ENCODE results near the gene WEE2. TPM values are rescaled to one million over a fixed set of nuclear protein-coding genes. Genes with fewer than 3 reads are reported as not detected.

The WEE2 gene
- total and polyA plus RNA-seq, 4 donors, result not detected

DNA sequence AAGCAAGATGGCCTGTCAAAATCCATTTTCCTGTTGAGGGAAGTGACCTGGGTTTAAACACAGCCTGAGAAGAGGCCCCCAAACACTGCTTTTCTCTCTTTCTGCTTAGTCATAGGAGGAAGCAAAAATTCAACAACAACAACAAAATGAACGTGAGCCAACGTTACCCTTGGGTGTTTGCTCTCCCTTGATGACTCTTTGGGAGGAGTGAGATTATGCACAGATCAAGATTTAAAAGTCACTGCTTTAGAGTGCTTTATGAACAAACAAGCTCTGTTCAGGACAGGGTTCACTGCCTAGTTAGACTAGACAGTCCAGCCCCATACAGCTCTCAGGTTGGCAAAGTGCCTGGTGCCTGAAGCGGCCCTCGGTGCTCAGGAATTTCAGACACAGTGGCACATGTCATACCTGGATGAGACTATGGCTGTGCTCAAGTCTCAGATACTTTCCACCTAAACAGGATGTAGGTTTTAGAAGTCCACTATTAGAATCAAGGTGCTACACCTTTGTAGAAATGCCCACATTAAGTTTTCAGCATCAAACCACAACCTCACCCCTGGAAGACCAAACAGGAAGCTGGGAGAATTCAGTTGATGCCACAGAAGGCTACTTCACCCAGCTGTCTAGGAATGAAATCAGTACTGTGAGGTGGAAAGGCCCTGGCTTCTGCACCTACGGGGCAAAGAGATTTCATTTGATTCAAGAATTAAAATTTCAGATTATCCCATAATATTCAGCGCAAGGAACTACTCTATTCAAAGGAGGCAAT, 44.9 kb upstream of the WEE2 start:
- peak; percentile 38 for ATAC-seq (ENCODE audit: insufficient read depth, low FRiP score)
- H3K4me1 ChIP-seq (ENCODE audit: control insufficient read depth in 5 of 5, insufficient read depth in 5 of 5, low read length in 5 of 5), result no peaks in the 10 kb centered on the region
- no peaks in the 10 kb centered on the region for H3K9me3 ChIP-seq (ENCODE audit: control insufficient read depth in 4 of 4, insufficient read depth in 3 of 4, low read length in 3 of 4)
- TF ChIP-seq, protein P1, sequence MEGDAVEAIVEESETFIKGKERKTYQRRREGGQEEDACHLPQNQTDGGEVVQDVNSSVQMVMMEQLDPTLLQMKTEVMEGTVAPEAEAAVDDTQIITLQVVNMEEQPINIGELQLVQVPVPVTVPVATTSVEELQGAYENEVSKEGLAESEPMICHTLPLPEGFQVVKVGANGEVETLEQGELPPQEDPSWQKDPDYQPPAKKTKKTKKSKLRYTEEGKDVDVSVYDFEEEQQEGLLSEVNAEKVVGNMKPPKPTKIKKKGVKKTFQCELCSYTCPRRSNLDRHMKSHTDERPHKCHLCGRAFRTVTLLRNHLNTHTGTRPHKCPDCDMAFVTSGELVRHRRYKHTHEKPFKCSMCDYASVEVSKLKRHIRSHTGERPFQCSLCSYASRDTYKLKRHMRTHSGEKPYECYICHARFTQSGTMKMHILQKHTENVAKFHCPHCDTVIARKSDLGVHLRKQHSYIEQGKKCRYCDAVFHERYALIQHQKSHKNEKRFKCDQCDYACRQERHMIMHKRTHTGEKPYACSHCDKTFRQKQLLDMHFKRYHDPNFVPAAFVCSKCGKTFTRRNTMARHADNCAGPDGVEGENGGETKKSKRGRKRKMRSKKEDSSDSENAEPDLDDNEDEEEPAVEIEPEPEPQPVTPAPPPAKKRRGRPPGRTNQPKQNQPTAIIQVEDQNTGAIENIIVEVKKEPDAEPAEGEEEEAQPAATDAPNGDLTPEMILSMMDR (IDR thresholded peaks at IDR 0.05; ENCODE audit: control extremely low read depth, extremely low read depth), result no peak
- H3K4me3 ChIP-seq, result no peak overlapping the region
- H3K27me3 ChIP-seq (ENCODE audit: control insufficient read depth in 3 of 3, insufficient read depth in 3 of 3, low read length in 2 of 3), result no peaks in the 10 kb centered on the region
- H3K36me3 ChIP-seq (ENCODE audit: control insufficient read depth in 4 of 4, insufficient read depth in 4 of 4, low read length in 4 of 4), result peaks cover 22 to 37% (median 32%) of the 10 kb centered on the region in 4 donors
- peak in 1 of 3 donors; percentile 41 for DNase-seq
- WGBS, 2 donors, result 27 to 43% methylated on average over 6 of the region's 6 CpGs
- peak overlapping the region in 1 of 2 donors; percentile 17 for H3K27ac ChIP-seq (ENCODE audit: low read depth in 1 of 2, low read length in 1 of 2)
- no peak overlapping the region for H3K9ac ChIP-seq (ENCODE audit: insufficient read depth in 1 of 2, low read length in 2 of 2)

DNA sequence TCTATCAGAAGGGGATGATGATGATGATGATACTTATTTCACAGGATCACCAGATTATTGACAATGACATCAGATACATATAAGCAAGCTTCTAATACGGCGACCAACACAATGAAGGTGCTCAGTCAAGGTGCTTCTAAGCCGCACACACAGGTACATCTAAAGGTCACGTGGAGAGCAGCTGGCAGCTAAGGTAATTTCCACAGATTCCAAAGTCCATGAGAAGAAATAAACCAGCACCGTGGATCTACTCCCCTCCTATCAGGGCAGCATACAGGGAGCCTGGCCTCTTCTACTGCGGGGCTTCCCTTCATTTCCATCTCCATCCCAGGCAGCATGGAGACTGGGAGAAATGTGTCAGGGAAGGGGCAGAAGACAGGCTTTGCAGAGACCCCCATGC, 43.7 kb upstream of the WEE2 start:
- 96 to 98% methylated on average over 6 of the region's 6 CpGs for WGBS, 2 donors
- Histone ChIP-seq H3K27ac (ENCODE audit: low read depth in 1 of 2, low read length in 1 of 2) (no peak overlapping the region), H3K36me3 (ENCODE audit: control insufficient read depth in 4 of 4, insufficient read depth in 4 of 4, low read length in 4 of 4) (peaks cover 18 to 33% (median 29%) of the 10 kb centered on the region in 4 donors), H3K27me3 (ENCODE audit: control insufficient read depth in 3 of 3, insufficient read depth in 3 of 3, low read length in 2 of 3) (no peaks in the 10 kb centered on the region), H3K9me3 (ENCODE audit: control insufficient read depth in 4 of 4, insufficient read depth in 3 of 4, low read length in 3 of 4) (no peaks in the 10 kb centered on the region), H3K4me3 (no peak overlapping the region), H3K9ac (ENCODE audit: insufficient read depth in 1 of 2, low read length in 2 of 2) (no peak overlapping the region), H3K4me1 (ENCODE audit: control insufficient read depth in 5 of 5, insufficient read depth in 5 of 5, low read length in 5 of 5) (no peaks in the 10 kb centered on the region)
- no peak for DNase-seq
- ATAC-seq (ENCODE audit: insufficient read depth, low FRiP score), result no peak
- TF ChIP-seq, protein P1 (IDR thresholded peaks at IDR 0.05; ENCODE audit: control extremely low read depth, extremely low read depth), result no peak

DNA sequence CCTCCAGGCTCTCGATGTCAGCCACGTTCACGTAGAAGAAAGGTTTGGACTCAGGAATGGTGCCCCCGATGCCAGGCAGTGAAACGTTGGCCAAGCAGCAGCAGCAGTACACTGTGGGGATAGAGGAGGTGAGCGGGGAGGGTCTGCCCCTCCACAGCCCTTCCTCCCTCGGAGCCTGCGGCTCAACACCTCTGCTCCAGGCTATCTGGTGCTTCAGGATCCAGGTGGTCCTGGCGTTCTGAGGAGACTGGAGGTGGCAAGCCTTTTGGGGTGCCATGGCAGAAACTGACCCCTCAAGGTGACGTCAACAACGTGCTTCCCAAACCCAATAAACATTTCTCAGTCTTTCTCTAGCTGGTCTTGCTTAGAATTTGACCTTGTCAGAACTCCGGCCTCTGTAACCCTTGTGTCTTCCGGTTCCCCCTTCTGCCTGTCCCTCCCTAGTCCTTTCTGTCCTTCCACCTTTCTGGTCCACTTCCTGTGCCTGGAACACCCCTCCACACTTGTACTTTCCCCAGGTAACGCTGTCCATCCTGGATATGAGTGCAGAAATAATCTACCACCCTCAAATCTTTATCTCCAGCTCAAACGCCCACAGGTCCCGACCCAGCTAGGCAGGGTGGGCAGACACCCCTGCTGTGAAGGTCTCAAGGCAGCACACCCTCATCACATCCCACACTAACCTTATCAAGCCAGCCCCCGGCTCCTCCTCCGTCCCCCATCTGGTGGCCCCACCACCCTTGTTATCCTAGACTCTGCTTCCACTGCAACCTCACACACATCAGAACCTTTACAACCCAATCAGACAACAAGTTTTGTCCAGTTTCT, 42.7 kb upstream of the WEE2 start:
- Histone ChIP-seq H3K27ac (ENCODE audit: low read depth in 1 of 2, low read length in 1 of 2) (no peak overlapping the region), H3K4me3 (no peak overlapping the region), H3K4me1 (ENCODE audit: control insufficient read depth in 5 of 5, insufficient read depth in 5 of 5, low read length in 5 of 5) (no peaks in the 10 kb centered on the region), H3K9ac (ENCODE audit: insufficient read depth in 1 of 2, low read length in 2 of 2) (no peak overlapping the region), H3K27me3 (ENCODE audit: control insufficient read depth in 3 of 3, insufficient read depth in 3 of 3, low read length in 2 of 3) (no peaks in the 10 kb centered on the region), H3K9me3 (ENCODE audit: control insufficient read depth in 4 of 4, insufficient read depth in 3 of 4, low read length in 3 of 4) (no peaks in the 10 kb centered on the region), H3K36me3 (ENCODE audit: control insufficient read depth in 4 of 4, insufficient read depth in 4 of 4, low read length in 4 of 4) (peaks cover 18 to 31% (median 31%) of the 10 kb centered on the region in 4 donors)
- WGBS, 2 donors, result 96% methylated on average over 18 of the region's 18 CpGs
- TF ChIP-seq, protein P1 (IDR thresholded peaks at IDR 0.05; ENCODE audit: control extremely low read depth, extremely low read depth), result no peak
- no peak for ATAC-seq (ENCODE audit: insufficient read depth, low FRiP score)
- no peak for DNase-seq
